Measurements from ENCODE around the gene RANBP1. TPM values are rescaled to one million over a fixed set of nuclear protein-coding genes. Genes with fewer than 3 reads are reported as not detected.

The RANBP1 gene
- total and polyA plus RNA-seq, 2 of the 8 experiments (the other 6 are each of a cell fraction or from before 2014, with no cell fraction given) = 343 to 484 TPM

DNA sequence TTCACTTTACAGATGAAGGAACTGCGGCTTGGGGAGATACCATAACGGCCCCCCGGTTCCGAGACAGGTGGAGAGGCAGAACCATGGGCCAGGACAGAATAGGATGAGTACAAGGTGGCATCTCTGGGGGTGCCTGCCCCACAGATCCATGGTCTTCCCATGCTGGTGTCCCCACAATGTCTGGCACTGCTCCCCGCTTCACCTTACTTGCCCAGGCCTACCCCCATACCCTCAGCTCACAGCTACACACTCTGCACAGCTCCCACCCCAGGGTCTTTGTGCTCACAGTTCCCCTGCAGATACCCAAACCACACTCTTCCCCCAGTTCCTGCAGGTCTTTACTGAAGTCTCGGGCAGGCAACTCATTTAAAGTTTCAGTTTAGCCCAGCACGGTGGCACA lies 47.3 kb upstream of the RANBP1 start:
- H3K27me3 ChIP-seq (replicated peaks in 1 of 4; ENCODE audit: control insufficient read depth in 3 of 4, extremely low read depth in 1 of 4, insufficient read depth in 3 of 4, low read length in 3 of 4) = peaks cover 0 to 3% (median 0%) of the 10 kb centered on the region in 4 experiments; a peak in 3 of 7 replicates
- DNase-seq (ENCODE audit: low read depth in 1 of 2, low spot score in 2 of 2) (no peak), FAIRE-seq (no peak)
- 93% methylated on average over 7 of the region's 7 CpGs; no CpG with 5 or more reads in 1 of the 2 experiments for WGBS, 2 experiments (ENCODE audit: extremely low coverage in 1 of 2, insufficient coverage in 1 of 2, insufficient read length in 1 of 2, insufficient replicate concordance in 2 of 2, low coverage in 1 of 2, low lambda C conversion rate in 2 of 2, missing lambda C conversion rate in 1 of 2)
- no peak overlapping the region for H2BK15ac ChIP-seq (ENCODE audit: low read length)
- no peak overlapping the region for H2BK120ac ChIP-seq (replicated peaks; ENCODE audit: low read depth, low read length)
- H2BK20ac ChIP-seq (ENCODE audit: low read length) = no peak overlapping the region
- POLR2A ChIA-PET (ENCODE audit: partially characterized antibody) = no interaction called here
- peaks cover 0 to 6% of the 10 kb centered on the region in 2 experiments for H4K20me1 ChIP-seq (replicated peaks in 1 of 2; ENCODE audit: control insufficient read depth in 1 of 2, insufficient read depth in 2 of 2, low read length in 2 of 2)
- no peak overlapping the region for H2AK5ac ChIP-seq (ENCODE audit: low read depth, low read length)
- no peak overlapping the region for H3K27ac ChIP-seq (ENCODE audit: low read depth, low read length)
- no peak overlapping the region for H4K91ac ChIP-seq (replicated peaks; ENCODE audit: insufficient read length, low read length)
- no peak overlapping the region for H3K18ac ChIP-seq (ENCODE audit: extremely low read depth, low read length)
- H3K56ac ChIP-seq (replicated peaks; ENCODE audit: insufficient read length, low read depth, low read length) = no peak overlapping the region
- H3K23ac ChIP-seq (ENCODE audit: insufficient read length) = no peak overlapping the region
- no peaks in the 10 kb centered on the region for H3K79me1 ChIP-seq (ENCODE audit: low read depth, low read length)
- H3K4ac ChIP-seq (replicated peaks; ENCODE audit: insufficient read length, low read depth, low read length) = no peak overlapping the region
- H3K36me3 ChIP-seq (ENCODE audit: control insufficient read depth in 2 of 4, insufficient read depth in 4 of 4, low read length in 3 of 4) = no peaks in the 10 kb centered on the region
- H3K9ac ChIP-seq (replicated peaks in 1 of 4; ENCODE audit: extremely low read depth in 1 of 4, low read depth in 3 of 4, low read length in 3 of 4) = no peak overlapping the region
- H3K4me2 ChIP-seq (ENCODE audit: insufficient read depth in 1 of 2, low read depth in 2 of 2, low read length in 2 of 2) = no peak overlapping the region
- no peaks in the 10 kb centered on the region for H3K23me2 ChIP-seq (ENCODE audit: low read depth, low read length)
- H4K8ac ChIP-seq (ENCODE audit: extremely low read depth, insufficient read depth, low read length) = no peak overlapping the region
- H3K4me1 ChIP-seq (replicated peaks in 1 of 4; ENCODE audit: control insufficient read depth in 3 of 4, insufficient read depth in 4 of 4, low read length in 3 of 4) = no peaks in the 10 kb centered on the region
- H2AFZ ChIP-seq (ENCODE audit: low read length) = no peak overlapping the region
- no peaks in the 10 kb centered on the region for H3K9me3 ChIP-seq (ENCODE audit: insufficient read depth in 2 of 2, low read depth in 1 of 2, low read length in 1 of 2)
- H4K5ac ChIP-seq (ENCODE audit: insufficient read length, low read depth, low read length) = no peak overlapping the region
- CTCF ChIA-PET (ENCODE audit: partially characterized antibody) = interaction anchor here (0.6 to 1.7 kb wide), 2 partner anchors 9 to 31 kb away, joined by 3 to 4 read pairs; no protein-coding TSS in a partner anchor
- no peak overlapping the region for H3K4me3 ChIP-seq (ENCODE audit: extremely low read depth in 1 of 4, insufficient read depth in 2 of 4, low read depth in 3 of 4, low read length in 4 of 4)
- no peak overlapping the region for H3K14ac ChIP-seq (ENCODE audit: insufficient read length)
- no peak overlapping the region for H2BK5ac ChIP-seq (ENCODE audit: low read depth, low read length)
- no peak overlapping the region for H2BK12ac ChIP-seq (ENCODE audit: low read depth, low read length)
- no peaks in the 10 kb centered on the region for H3K79me2 ChIP-seq (ENCODE audit: control insufficient read depth in 1 of 2, insufficient read depth in 2 of 2, low read length in 2 of 2)

Measured in H1 (cell line).